ENCODE results near the gene TEAD1. TPM values are rescaled to one million over a fixed set of nuclear protein-coding genes. Genes with fewer than 3 reads are reported as not detected.

Gene TEAD1
- total and polyA plus RNA-seq, 9 of the 15 experiments (the other 6 are each of a cell fraction or from before 2014, with no cell fraction given) = 1.7 to 17.7 (median 10.8) TPM

- TF ChIP-seq ATF1 (CRISPR knock-in tag; IDR thresholded peaks at IDR 0.05) (no peak), ATF1 (tag; IDR thresholded peaks at IDR 0.05) (no peak), RCOR1 (IDR thresholded peaks at IDR 0.05; ENCODE audit: borderline replicate concordance in 1 of 2, low read depth in 2 of 2, low read length in 2 of 2) (peak in 1 of 2 experiments; percentile 78; a peak in 1 of 4 replicates), NCOR1 (IDR thresholded peaks at IDR 0.05) (peak; percentile 85), YY1 (IDR thresholded peaks at IDR 0.05; ENCODE audit: borderline replicate concordance in 1 of 3, control insufficient read depth in 1 of 3, extremely low read depth in 1 of 3, insufficient read depth in 3 of 3, insufficient read length in 1 of 3, insufficient replicate concordance in 2 of 3, low read depth in 1 of 3, low read length in 2 of 3) (no peak), AFF4 (CRISPR knock-in tag; IDR thresholded peaks at IDR 0.05) (no peak), FOSL1 (tag; conservative IDR thresholded peaks at IDR 0.05) (peak; percentile 59; the same call in 1 of the 2 replicates), FOXM1 (IDR thresholded peaks at IDR 0.05; ENCODE audit: low read depth) (peak; percentile 81), FOXM1 (CRISPR knock-in tag; IDR thresholded peaks at IDR 0.05; ENCODE audit: low read depth) (no peak), CC2D1A (IDR thresholded peaks at IDR 0.05) (peak; percentile 57; the same call in 1 of the 2 replicates), E4F1 (CRISPR knock-in tag; IDR thresholded peaks at IDR 0.05; ENCODE audit: borderline replicate concordance) (no peak), EP300 (IDR thresholded peaks at IDR 0.05; ENCODE audit: low read length) (peak; percentile 95), ZNF609 (CRISPR knock-in tag; IDR thresholded peaks at IDR 0.05; ENCODE audit: borderline replicate concordance) (no peak), GTF2F1 (IDR thresholded peaks at IDR 0.05; ENCODE audit: low read depth, low read length) (no peak), CCNT2 (IDR thresholded peaks at IDR 0.05; ENCODE audit: borderline replicate concordance, extremely low read depth, insufficient read length, low read depth, low read length) (peak; percentile 53), ESRRA (IDR thresholded peaks at IDR 0.05; ENCODE audit: borderline replicate concordance, low read depth) (no peak; the same call in 1 of the 2 replicates)
Observed at GRCh38 chr11:12853652-12854296, 179.6 kb downstream of the TEAD1 start (continued).
